ENCODE data around the gene TMEM18.

Gene TMEM18

DNA sequence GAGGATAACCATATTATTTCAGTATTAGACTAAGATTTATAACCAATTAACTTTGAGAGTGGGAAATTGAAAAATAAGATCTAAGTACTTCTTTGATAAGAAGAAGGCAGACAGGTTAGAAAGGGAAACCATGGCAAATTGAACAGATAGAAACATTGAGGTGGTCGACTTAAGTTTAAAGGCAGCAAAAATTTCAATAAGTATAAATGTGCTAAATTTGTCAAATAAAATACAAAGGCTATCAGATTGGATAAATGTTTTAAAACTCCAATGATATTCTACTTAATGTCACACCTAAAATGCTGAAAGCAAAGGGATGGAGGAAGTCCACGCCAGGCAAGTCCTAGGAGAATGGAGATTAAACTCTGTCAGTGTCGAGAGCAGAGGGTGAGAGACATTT lies 59.2 kb downstream of the TMEM18 start:
- DNase-seq (ENCODE audit: low spot score): no peak

Data from hematopoietic multipotent progenitor cell treated with erythropoietin and hydrocortisone succinate and interleukin-3 and kit ligand, for 17 days (in vitro differentiated cells).